Sciatic nerve (tissue), 2 donors: ENCODE data around the gene BPI. TPM values are rescaled to one million over a fixed set of nuclear protein-coding genes. Genes with fewer than 3 reads are reported as not detected.
A peak's percentile ranks its signal among the peaks of the same experiment; 100 is the strongest.
"Not testable (repeated sequence)": the region's sequence is repeated elsewhere in the genome, so short reads cannot be mapped to it uniquely, and the experiment has no call there.

ENCODE experiments used
- ATAC-seq: fragments of 200-7000 bp; cut with Tn5 transposase; one replicate; pipeline ENCODE4 v1.9.1; 2020; ENCODE audit warnings: mild to moderate bottlenecking, moderate library complexity
- DNase-seq: peaks from one replicate; pipeline ENCODE4 v3.0.0-alpha.2; 2020; ENCODE audit warnings: low spot score
- intact Hi-C: fragments of 100-400 bp; cut with DNase I; formaldehyde crosslinking; loops from one replicate; pipeline ENCODE4 v1.14.2; 2022
- total RNA-seq: library from RNA; stranded (reverse); fragmentation: NEBNext Ultra II Directional; extraction: Animal tissue kit (Norgen Biotek cat#: 25700); gene quantifications from one replicate; pipeline ENCODE4 v1.2.1, GENCODE V29; 2021
- donor health status: DM: no; HTN: no; CAD: no.
- donor health status: DM: no; HTN: no; CAD: no.

The BPI gene
- 2.3 TPM for total RNA-seq

GRCh38 chr20:38303908-38304379 lies at the start of gene BPI:
BPI (plus strand) TSS chr20:38304156; CDS start chr20:38304224, 68 bp downstream.
- DNase-seq, result peak; percentile 78
- intact Hi-C loops, result no loop called here
- peak; percentile 64 for ATAC-seq

GRCh38 chr20:38254621-38255020 lies 49.3 kb upstream of the BPI start:
- ATAC-seq, DNase-seq, intact Hi-C loops: not testable (repeated sequence)

- ATAC-seq (peak; percentile 16), DNase-seq (no peak)
- intact Hi-C loops, result no loop called here
Measured at GRCh38 chr20:38255393-38255792, 48.6 kb upstream of the BPI start.

GRCh38 chr20:38256021-38256420 lies 47.9 kb upstream of the BPI start:
- intact Hi-C loops, result no loop called here
- peak; percentile 17 for DNase-seq
- no peak for ATAC-seq

GRCh38 chr20:38256966-38257365 lies 47.0 kb upstream of the BPI start:
- intact Hi-C loops, result no loop called here
- ATAC-seq (no peak), DNase-seq (no peak)

- ATAC-seq (no peak), DNase-seq (no peak)
- intact Hi-C loops, result no loop called here
Measured at GRCh38 chr20:38258545-38259215, 45.3 kb upstream of the BPI start.

- ATAC-seq (peak; percentile 47), DNase-seq (no peak)
- intact Hi-C loops, result no loop called here
Measured at GRCh38 chr20:38260025-38260377, 44.0 kb upstream of the BPI start.

GRCh38 chr20:38260378-38261053 lies 43.4 kb upstream of the BPI start, which contains the start of gene KIAA1755:
KIAA1755 (minus strand) TSS chr20:38260735; CDS start chr20:38260500, 235 bp downstream.
- intact Hi-C loops, result no loop called here
- ATAC-seq, result peak; percentile 68
- DNase-seq, result peak; percentile 74

GRCh38 chr20:38261054-38261390 lies 42.9 kb upstream of the BPI start:
- intact Hi-C loops, result no loop called here
- DNase-seq (no peak), ATAC-seq (no peak)

GRCh38 chr20:38262931-38263330 lies 41.0 kb upstream of the BPI start:
- ATAC-seq, result no peak
- intact Hi-C loops, result no loop called here
- DNase-seq, result no peak

- DNase-seq (no peak), ATAC-seq (no peak)
- intact Hi-C loops, result no loop called here
Measured at GRCh38 chr20:38266426-38266825, 37.5 kb upstream of the BPI start.

GRCh38 chr20:38267296-38267695 lies 36.7 kb upstream of the BPI start:
- intact Hi-C loops, result no loop called here
- ATAC-seq, result no peak

GRCh38 chr20:38267901-38268514 lies 35.9 kb upstream of the BPI start:
- no peak for DNase-seq
- ATAC-seq, result no peak
- intact Hi-C loops, result no loop called here

More at GRCh38 chr20:38267296-38267695, 36.7 kb upstream of the BPI start:
- no peak for DNase-seq

GRCh38 chr20:38269040-38269439 lies 34.9 kb upstream of the BPI start:
- intact Hi-C loops, result no loop called here
- DNase-seq (no peak), ATAC-seq (no peak)

- DNase-seq, result no peak
- intact Hi-C loops, result no loop called here
- ATAC-seq, result no peak
Measured at GRCh38 chr20:38269715-38270114, 34.2 kb upstream of the BPI start.

GRCh38 chr20:38270869-38271605 lies 32.9 kb upstream of the BPI start:
- peak; percentile 79 for DNase-seq
- intact Hi-C loops, result no loop called here
- peak; percentile 95 for ATAC-seq

GRCh38 chr20:38271608-38272120 lies 32.3 kb upstream of the BPI start:
- ATAC-seq, result no peak
- DNase-seq, result no peak
- intact Hi-C loops, result no loop called here

- ATAC-seq (no peak), DNase-seq (no peak)
- intact Hi-C loops, result no loop called here
Measured at GRCh38 chr20:38272398-38272797, 31.6 kb upstream of the BPI start.

- ATAC-seq (peak; percentile 52), DNase-seq (no peak)
- intact Hi-C loops, result no loop called here
Measured at GRCh38 chr20:38272961-38273360, 31.0 kb upstream of the BPI start.
